Natural killer cell treated with Interleukin-12 subunit alpha and Interleukin-12 subunit beta and Interleukin-15 and Interleukin-18, amount 100 ng/mL, for 72 hours (primary cell): ENCODE results near the gene TUBE1. TPM values are rescaled to one million over a fixed set of nuclear protein-coding genes. Genes with fewer than 3 reads are reported as not detected.

ENCODE experiments used
- ATAC-seq, 2 donors: fragments of 150-1000 bp; cut with Tn5 transposase in 1 of 2; sonication (Bioruptor Pico), chemical (Tn5 transposase) in 1 of 2; 2 replicates each; pipeline ENCODE4 v1.10.0; 2021
- DNase-seq: peaks from one replicate; pipeline ENCODE4 v3.0.0; 2022; ENCODE audit warnings: low spot score
- H3K27ac Mint-ChIP-seq, 2 donors: 1 replicate in 1 of 2; 2 replicates in 1 of 2; pipeline ENCODE4 v1.8.0; 2022; ENCODE audit warnings: mixed read lengths in 2 of 2, mild to moderate bottlenecking in 1 of 2, moderate library complexity in 1 of 2
- H3K27me3 Mint-ChIP-seq, 2 donors: 1 replicate in 1 of 2; 2 replicates in 1 of 2; pipeline ENCODE4 v1.8.0; 2022; ENCODE audit warnings: mixed read lengths in 2 of 2
- H3K36me3 Mint-ChIP-seq: one replicate; pipeline ENCODE4 v1.8.0; 2022; ENCODE audit warnings: mixed read lengths
- H3K4me1 Mint-ChIP-seq, 2 donors: 1 replicate in 1 of 2; 2 replicates in 1 of 2; pipeline ENCODE4 v1.8.0; 2022; ENCODE audit warnings: low read depth in 2 of 2, mixed read lengths in 2 of 2, mild to moderate bottlenecking in 1 of 2
- H3K4me3 Mint-ChIP-seq: one replicate; pipeline ENCODE4 v1.8.0; 2022; ENCODE audit warnings: mixed read lengths
- H3K9me3 Mint-ChIP-seq: 2 replicates; pipeline ENCODE4 v1.8.0; 2022; ENCODE audit warnings: mixed read lengths
- total RNA-seq, 2 donors: library from RNA; stranded (reverse); gene quantifications; one replicate each; pipeline ENCODE4 v1.2.3, GENCODE V29; 2022

The TUBE1 gene
- total RNA-seq, 2 donors from 2014 or later, result 26.4 to 28.4 TPM

GRCh38 chr6:112022749-112023148 is 64.5 kb downstream of the TUBE1 start:
- Mint-ChIP-seq H3K36me3 (peaks cover 11% of the 10 kb centered on the region), H3K4me3 (no peak overlapping the region), H3K4me1 (peaks cover 9 to 14% of the 10 kb centered on the region in 2 donors), H3K27me3 (no peaks in the 10 kb centered on the region), H3K9me3 (peaks cover 9% of the 10 kb centered on the region), H3K27ac (no peak overlapping the region)
- DNase-seq, result no peak
- ATAC-seq, result no peak

- ATAC-seq, result no peak
- H3K27ac Mint-ChIP-seq, result no peak overlapping the region
- peaks cover 11% of the 10 kb centered on the region for H3K36me3 Mint-ChIP-seq
- H3K27me3 Mint-ChIP-seq, result no peaks in the 10 kb centered on the region
- H3K9me3 Mint-ChIP-seq, result peaks cover 9% of the 10 kb centered on the region
- H3K4me3 Mint-ChIP-seq, result no peak overlapping the region
- H3K4me1 Mint-ChIP-seq, result peaks cover 3 to 5% of the 10 kb centered on the region in 2 donors
- no peak for DNase-seq
Measured at GRCh38 chr6:112021691-112022310, 65.5 kb downstream of the TUBE1 start.

Other genes starting within 250 kb of the TUBE1 start
- 100 to 1,000 TPM; 273 to 443 TPM for gene FYN, start 214.0 kb downstream of the TUBE1 start, total RNA-seq
- gene CCN6, start 33.4 kb downstream of the TUBE1 start, total RNA-seq, result not detected
- 1 to 10 TPM; 2.7 to 5.3 TPM for gene FAM229B, start 109 bp upstream of the TUBE1 start, total RNA-seq
- not detected for gene LAMA4, start 167.1 kb upstream of the TUBE1 start, total RNA-seq